Testis (tissue), 2 donors: ENCODE measurements around the gene SORD.

Experiments used
- POLR2A ChIP-seq: fragments of 450-650 bp; IDR thresholded peaks from one replicate; pipeline ENCODE4 v1.6.1; 2017; ENCODE audit warnings: antibody characterized with exemption, mild to moderate bottlenecking, moderate library complexity
- TF ChIP-seq, protein P1 (sequence below), 3 experiments: fragments of 450-650 bp in 2 of 3; fragments of 200-600 bp in 1 of 3; sonication (generic) in 1 of 3; IDR thresholded peaks; one replicate each; pipeline ENCODE4 v1.5.1; 2016 to 2019; ENCODE audit warnings: antibody characterized with exemption in 3 of 3, mild to moderate bottlenecking in 2 of 3, moderate library complexity in 1 of 3

GRCh38 chr15:45048794-45049631 lies 26.0 kb downstream of the SORD start:
- TF ChIP-seq, protein P1, sequence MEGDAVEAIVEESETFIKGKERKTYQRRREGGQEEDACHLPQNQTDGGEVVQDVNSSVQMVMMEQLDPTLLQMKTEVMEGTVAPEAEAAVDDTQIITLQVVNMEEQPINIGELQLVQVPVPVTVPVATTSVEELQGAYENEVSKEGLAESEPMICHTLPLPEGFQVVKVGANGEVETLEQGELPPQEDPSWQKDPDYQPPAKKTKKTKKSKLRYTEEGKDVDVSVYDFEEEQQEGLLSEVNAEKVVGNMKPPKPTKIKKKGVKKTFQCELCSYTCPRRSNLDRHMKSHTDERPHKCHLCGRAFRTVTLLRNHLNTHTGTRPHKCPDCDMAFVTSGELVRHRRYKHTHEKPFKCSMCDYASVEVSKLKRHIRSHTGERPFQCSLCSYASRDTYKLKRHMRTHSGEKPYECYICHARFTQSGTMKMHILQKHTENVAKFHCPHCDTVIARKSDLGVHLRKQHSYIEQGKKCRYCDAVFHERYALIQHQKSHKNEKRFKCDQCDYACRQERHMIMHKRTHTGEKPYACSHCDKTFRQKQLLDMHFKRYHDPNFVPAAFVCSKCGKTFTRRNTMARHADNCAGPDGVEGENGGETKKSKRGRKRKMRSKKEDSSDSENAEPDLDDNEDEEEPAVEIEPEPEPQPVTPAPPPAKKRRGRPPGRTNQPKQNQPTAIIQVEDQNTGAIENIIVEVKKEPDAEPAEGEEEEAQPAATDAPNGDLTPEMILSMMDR (IDR thresholded peaks at IDR 0.05) = no peak
- no peak for TF ChIP-seq POLR2A
